Astrocyte of the cerebellum (primary cell): Measurements from ENCODE around the gene STUM.

ENCODE experiments used
- DNase-seq: peaks from one replicate; pipeline ENCODE4 v3.0.0-alpha.2; 2011; ENCODE audit warnings: low read depth
- H3K4me3 ChIP-seq: 2 replicates; pipeline ENCODE4 v1.5.1; 2011; ENCODE audit warnings: mild to moderate bottlenecking, low read depth, low read length, moderate library complexity
- in situ Hi-C: cut with HindIII; loops from 2 replicates; pipeline ENCODE4 v1.10.0; 2017; ENCODE audit warnings: low sequenced_read_pairs
- TF ChIP-seq, protein P1 (sequence below): IDR thresholded peaks from 2 replicates; pipeline ENCODE4 v1.5.1; 2012; ENCODE audit warnings: low read length, low read depth, moderate library complexity, mild to moderate bottlenecking; ENCODE audit errors: missing control alignments

STUM gene

GRCh38 chr1:226605318-226605950, 56.9 kb downstream of the STUM start:
- no peak overlapping the region for H3K4me3 ChIP-seq

GRCh38 chr1:226606311-226607267, 58.0 kb downstream of the STUM start:
- DNase-seq = no peak
- TF ChIP-seq, protein P1, sequence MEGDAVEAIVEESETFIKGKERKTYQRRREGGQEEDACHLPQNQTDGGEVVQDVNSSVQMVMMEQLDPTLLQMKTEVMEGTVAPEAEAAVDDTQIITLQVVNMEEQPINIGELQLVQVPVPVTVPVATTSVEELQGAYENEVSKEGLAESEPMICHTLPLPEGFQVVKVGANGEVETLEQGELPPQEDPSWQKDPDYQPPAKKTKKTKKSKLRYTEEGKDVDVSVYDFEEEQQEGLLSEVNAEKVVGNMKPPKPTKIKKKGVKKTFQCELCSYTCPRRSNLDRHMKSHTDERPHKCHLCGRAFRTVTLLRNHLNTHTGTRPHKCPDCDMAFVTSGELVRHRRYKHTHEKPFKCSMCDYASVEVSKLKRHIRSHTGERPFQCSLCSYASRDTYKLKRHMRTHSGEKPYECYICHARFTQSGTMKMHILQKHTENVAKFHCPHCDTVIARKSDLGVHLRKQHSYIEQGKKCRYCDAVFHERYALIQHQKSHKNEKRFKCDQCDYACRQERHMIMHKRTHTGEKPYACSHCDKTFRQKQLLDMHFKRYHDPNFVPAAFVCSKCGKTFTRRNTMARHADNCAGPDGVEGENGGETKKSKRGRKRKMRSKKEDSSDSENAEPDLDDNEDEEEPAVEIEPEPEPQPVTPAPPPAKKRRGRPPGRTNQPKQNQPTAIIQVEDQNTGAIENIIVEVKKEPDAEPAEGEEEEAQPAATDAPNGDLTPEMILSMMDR = no peak
- in situ Hi-C loops = no loop called here
- H3K4me3 ChIP-seq = no peak overlapping the region

More at GRCh38 chr1:226605318-226605950, 56.9 kb downstream of the STUM start:
- DNase-seq = no peak
- in situ Hi-C loops = no loop called here
- TF ChIP-seq, protein P1 = no peak

DNA sequence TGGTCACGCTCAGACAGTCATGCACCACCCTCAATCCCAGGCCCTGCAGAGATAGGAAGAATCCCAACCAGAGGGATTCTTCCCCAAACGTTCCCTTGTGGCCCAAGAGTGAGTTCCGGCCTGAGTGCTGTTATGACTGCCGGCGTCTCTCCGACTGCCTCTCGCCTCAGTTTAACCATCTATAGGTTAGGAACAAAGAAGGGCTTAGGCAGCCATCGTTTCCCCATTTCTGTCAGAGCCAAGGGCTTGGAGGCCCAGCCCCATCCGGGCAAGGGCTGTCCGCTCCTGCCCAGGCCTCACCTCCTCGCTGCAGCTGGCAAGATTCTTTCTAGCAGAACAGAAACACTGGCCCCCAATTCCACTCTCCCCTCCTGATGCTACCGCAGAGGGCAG, 58.7 kb downstream of the STUM start:
- H3K4me3 ChIP-seq = no peak overlapping the region
- in situ Hi-C loops = no loop called here
- TF ChIP-seq, protein P1 = no peak
- no peak for DNase-seq

GRCh38 chr1:226607821-226608220, 59.3 kb downstream of the STUM start:
- no peak for DNase-seq
- in situ Hi-C loops = no loop called here
- TF ChIP-seq, protein P1 = no peak
- no peak overlapping the region for H3K4me3 ChIP-seq

DNA sequence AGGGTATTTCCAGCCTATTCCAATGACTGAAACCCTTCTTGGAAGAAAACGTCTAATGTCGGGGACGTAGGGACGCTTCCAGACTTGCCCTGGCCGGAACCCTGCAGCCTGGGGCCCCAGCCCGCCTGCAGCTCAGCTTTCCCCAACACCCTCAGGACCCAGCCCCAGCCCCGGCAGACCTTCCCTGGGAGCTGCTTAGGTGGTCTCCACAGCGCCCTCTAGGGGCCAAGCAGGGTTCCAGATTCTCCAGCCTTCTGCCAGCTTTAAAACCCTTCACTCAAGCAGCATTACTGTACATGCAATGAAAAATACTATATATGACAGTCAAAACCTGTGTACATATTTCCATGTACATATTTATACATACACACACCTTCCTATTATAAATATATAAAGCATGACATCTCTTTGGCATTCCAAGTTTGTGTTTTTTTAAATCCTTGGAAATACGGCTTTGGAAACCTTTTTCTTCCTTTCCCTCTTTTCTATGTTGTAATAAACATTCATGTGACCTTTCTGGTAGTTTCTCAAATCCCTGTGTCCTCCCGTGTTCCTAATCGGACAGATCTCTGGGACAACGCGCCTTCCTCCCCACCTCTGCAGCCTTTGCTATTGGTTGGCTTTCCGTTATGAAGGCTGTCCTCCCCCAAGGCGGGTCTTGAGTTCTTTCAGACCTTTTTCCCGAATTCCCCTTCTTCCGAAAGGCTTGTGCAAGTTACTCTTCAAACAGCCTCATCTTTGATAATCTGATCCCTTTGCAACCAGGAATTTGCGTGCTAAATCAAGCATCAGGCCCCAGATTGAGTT, 60.3 kb downstream of the STUM start:
- in situ Hi-C loops = no loop called here
- no peak overlapping the region for H3K4me3 ChIP-seq
- DNase-seq = peak; percentile 28
- TF ChIP-seq, protein P1 = peak; percentile 82

- TF ChIP-seq, protein P1 = no peak
- in situ Hi-C loops = no loop called here
- no peak overlapping the region for H3K4me3 ChIP-seq
- DNase-seq = no peak
Observed at GRCh38 chr1:226609836-226610455, 61.4 kb downstream of the STUM start.
